GM06990 (cell line): ENCODE data around the gene AQP9.

Source experiments
- DNase-seq: peaks from one replicate; pipeline ENCODE4 v3.0.0-alpha.2; 2011; ENCODE audit not compliant: insufficient read length; ENCODE audit errors: extremely low read depth
- H3K27me3 ChIP-seq: replicated peaks from 2 replicates; pipeline ENCODE4 v1.6.0; 2011; ENCODE audit warnings: low read length; ENCODE audit not compliant: control insufficient read depth, insufficient read depth
- H3K36me3 ChIP-seq: 2 replicates; pipeline ENCODE4 v1.5.1; 2011; ENCODE audit warnings: low read length; ENCODE audit not compliant: control insufficient read depth, insufficient read depth
- H3K4me3 ChIP-seq: replicated peaks from 2 replicates; pipeline ENCODE4 v1.5.1; 2011; ENCODE audit warnings: low read depth, mild to moderate bottlenecking, control low read depth, low read length
- TF ChIP-seq, protein P1 (sequence below): IDR thresholded peaks from 2 replicates; pipeline ENCODE4 v1.5.1; 2011; ENCODE audit warnings: low read length, control low read depth, mild to moderate bottlenecking, inconsistent platforms; ENCODE audit not compliant: insufficient read depth, poor library complexity, severe bottlenecking

The AQP9 gene

GRCh38 chr15:58135511-58136174, 2.5 kb upstream of the AQP9 start:
- TF ChIP-seq, protein P1, sequence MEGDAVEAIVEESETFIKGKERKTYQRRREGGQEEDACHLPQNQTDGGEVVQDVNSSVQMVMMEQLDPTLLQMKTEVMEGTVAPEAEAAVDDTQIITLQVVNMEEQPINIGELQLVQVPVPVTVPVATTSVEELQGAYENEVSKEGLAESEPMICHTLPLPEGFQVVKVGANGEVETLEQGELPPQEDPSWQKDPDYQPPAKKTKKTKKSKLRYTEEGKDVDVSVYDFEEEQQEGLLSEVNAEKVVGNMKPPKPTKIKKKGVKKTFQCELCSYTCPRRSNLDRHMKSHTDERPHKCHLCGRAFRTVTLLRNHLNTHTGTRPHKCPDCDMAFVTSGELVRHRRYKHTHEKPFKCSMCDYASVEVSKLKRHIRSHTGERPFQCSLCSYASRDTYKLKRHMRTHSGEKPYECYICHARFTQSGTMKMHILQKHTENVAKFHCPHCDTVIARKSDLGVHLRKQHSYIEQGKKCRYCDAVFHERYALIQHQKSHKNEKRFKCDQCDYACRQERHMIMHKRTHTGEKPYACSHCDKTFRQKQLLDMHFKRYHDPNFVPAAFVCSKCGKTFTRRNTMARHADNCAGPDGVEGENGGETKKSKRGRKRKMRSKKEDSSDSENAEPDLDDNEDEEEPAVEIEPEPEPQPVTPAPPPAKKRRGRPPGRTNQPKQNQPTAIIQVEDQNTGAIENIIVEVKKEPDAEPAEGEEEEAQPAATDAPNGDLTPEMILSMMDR, result no peak
- Histone ChIP-seq H3K36me3 (no peaks in the 10 kb centered on the region), H3K4me3 (no peak overlapping the region), H3K27me3 (no peaks in the 10 kb centered on the region)
- no peak for DNase-seq

- TF ChIP-seq, protein P1, result no peak
- H3K4me3 ChIP-seq, result no peak overlapping the region
Observed at GRCh38 chr15:58136731-58137130, 1.4 kb upstream of the AQP9 start.

GRCh38 chr15:58137686-58138085, 495 bp upstream of the AQP9 start:
- TF ChIP-seq, protein P1, result no peak
- Histone ChIP-seq H3K4me3 (no peak overlapping the region), H3K27me3 (no peaks in the 10 kb centered on the region; the same call in 1 of the 2 replicates), H3K36me3 (no peaks in the 10 kb centered on the region)
- no peak for DNase-seq

More at GRCh38 chr15:58136731-58137130, 1.4 kb upstream of the AQP9 start:
- H3K27me3 ChIP-seq, result no peaks in the 10 kb centered on the region
- no peaks in the 10 kb centered on the region for H3K36me3 ChIP-seq
- no peak for DNase-seq

- DNase-seq, result no peak
- Histone ChIP-seq H3K4me3 (no peak overlapping the region), H3K36me3 (no peaks in the 10 kb centered on the region), H3K27me3 (no peaks in the 10 kb centered on the region; the same call in 1 of the 2 replicates)
- TF ChIP-seq, protein P1, result no peak
Observed at GRCh38 chr15:58139276-58139988, 1.3 kb downstream of the AQP9 start.

DNA sequence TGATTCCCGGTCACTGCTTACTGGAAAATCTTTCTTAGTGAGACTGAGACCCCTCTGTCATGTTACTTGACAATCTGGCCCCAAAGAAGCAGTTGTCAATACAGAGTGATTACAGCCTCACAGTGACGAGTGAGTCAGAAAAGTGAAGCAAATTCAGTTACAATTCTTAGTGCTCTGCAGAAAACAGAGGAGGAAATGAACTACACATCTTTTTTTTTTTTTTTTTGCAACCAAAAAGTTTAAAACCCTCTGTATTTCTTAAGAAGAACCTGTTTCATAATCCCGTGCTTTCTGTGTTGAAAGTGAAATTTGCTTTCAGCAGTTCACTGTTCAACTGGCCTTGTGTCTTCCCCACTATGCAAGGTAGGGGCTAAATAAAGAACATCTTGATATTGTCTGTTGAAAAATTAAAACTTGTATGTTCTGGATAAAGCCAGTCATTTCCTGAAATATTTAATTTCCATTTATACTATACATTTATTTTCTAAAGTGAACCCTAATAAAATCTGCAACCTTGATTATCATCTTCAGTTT, 1.9 kb downstream of the AQP9 start:
- Histone ChIP-seq H3K27me3 (no peaks in the 10 kb centered on the region; the same call in 1 of the 2 replicates), H3K4me3 (no peak overlapping the region), H3K36me3 (no peaks in the 10 kb centered on the region)
- TF ChIP-seq, protein P1, result no peak
- no peak for DNase-seq
